Endometrial microvascular endothelial cells (primary cell): ENCODE data around the gene ZNF445. TPM values are rescaled to one million over a fixed set of nuclear protein-coding genes. Genes with fewer than 3 reads are reported as not detected.
"Not testable (repeated sequence)": the region's sequence is repeated elsewhere in the genome, so short reads cannot be mapped to it uniquely, and the experiment has no call there.

ENCODE experiments used
- in situ Hi-C: cut with HindIII; loops from 2 replicates; pipeline ENCODE4 v1.10.0; 2017; ENCODE audit warnings: low sequenced_read_pairs, low pct_unique_long_range_greater_than_20kb; ENCODE audit errors: inconsistent ontology term
- total RNA-seq: library from RNA; depleted of rRNA; stranded (reverse); fragments of >200 nt; gene quantifications from one replicate; pipeline ENCODE4 v1.2.3, GENCODE V29; 2015; ENCODE audit errors: inconsistent ontology term

Gene ZNF445
- total RNA-seq, 1 donor from 2014 or later = 6.3 TPM

DNA sequence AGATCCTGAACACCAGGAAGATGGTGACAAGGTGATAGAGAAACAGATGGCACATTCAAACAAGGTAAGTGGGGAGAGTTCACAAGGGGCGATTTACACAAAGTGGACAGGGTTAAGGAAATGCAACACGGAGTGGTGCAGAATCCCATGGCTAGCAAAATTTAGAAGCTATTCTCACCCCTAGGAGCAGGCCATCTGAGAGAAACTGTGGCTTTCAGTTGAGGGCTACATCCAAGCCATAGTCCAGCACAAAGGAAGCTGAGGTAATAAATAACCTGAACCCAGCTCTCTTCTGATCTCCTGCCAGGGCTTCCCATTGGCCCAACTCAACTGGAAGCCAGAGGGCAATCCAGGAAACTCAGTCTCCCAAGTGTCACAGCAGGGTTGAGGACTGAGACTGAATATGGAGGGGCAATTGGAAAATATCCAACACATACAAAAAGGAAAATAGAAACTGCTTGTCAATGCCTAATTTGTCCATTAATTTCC lies 1.2 kb upstream of the ZNF445 start:
- in situ Hi-C loops = no loop called here

DNA sequence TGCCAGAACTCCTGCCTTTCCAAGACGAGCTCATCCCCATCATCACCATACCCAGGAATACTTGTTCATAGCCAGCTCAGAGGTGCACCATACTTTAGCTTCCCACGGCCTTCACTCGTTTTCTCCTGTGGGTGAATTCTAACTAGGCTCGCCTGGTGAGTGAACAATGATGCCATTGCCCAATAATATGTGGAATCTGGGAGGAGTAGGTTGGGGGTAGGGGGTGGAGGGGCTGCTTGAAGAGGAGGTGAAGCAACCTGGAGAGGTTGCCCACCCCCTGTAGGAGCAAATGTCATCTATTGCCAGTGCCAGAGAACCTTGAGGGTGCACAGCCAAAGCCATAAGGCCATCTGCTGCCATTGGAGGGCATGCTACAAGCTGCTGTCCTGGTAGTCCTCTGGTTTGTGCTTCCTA lies 592 bp upstream of the ZNF445 start:
- in situ Hi-C loops = no loop called here

DNA sequence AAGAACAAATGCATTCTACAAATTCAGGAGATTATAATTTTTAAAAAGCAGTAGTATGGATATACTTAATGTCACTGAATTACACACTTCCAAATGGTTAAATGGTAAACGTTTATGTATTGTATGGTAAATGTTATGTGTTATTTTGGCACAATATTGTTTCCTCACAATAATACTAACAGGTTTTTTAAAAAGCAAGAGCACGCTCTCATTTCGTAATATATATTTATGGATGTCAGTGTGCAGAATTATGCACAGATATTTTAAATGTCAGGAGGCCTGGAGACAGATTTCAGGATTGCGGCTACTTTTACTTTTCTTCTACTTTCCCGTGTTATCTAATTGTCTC lies 533 bp downstream of the ZNF445 start:
- in situ Hi-C loops = no loop called here

DNA sequence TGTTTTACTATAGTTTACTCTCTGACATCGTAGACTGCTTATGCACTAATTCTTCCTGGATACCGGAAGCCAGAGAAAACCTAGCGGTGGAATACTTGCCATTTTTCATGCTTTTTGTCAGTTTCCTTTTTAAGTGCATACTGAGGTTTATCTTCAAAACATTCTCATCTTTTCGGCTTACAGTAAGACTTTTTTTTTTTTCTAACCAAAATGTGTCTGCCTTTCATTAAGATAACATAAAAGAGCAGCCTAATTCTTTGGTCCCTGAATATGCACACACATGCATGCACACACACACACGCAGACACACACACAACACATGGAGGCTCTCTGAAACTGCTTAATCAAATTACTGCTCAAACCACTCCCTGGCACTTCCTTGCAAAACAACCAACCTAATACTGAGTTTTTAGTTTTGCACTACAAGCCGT lies 1.3 kb downstream of the ZNF445 start:
- in situ Hi-C loops = no loop called here

DNA sequence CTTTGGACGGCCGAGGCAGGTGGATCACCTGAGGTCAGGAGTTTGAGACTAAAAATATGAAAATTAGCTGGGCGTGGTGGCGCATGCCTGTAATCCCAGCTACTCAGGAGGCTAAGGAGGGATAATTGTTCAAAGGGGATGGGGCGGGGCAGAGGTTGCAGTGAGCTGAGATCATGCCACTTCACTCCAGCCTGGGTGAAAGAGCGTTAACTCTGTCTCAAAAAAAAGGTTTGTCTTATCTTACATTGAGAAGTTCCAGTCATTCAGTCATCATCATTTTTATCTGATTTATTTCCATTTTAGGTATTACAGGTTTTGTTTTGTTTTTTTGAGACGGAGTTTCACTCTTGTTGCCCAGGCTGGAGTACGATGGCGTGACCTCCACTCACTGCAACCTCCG lies 2.6 kb downstream of the ZNF445 start:
- in situ Hi-C loops = not testable (repeated sequence)

DNA sequence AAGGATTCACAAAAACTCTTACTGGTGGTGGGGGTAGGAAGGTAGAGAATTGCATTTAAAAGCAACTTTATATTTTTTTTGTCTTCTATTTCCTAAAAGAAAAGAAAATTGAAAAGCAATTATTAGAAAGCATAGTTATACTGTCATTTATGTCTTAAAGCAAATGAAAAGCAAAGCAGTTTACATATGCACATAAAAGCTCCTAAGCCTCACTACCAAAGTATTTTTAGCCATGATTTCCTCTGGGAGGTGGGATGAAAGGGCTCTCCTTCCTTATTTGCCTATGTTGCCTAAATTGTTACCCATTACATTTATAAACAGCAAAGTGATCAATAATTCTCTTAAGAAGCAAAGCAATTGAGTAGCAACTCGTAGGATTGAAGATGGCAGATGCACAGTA lies 7.0 kb downstream of the ZNF445 start:
- in situ Hi-C loops = no loop called here

DNA sequence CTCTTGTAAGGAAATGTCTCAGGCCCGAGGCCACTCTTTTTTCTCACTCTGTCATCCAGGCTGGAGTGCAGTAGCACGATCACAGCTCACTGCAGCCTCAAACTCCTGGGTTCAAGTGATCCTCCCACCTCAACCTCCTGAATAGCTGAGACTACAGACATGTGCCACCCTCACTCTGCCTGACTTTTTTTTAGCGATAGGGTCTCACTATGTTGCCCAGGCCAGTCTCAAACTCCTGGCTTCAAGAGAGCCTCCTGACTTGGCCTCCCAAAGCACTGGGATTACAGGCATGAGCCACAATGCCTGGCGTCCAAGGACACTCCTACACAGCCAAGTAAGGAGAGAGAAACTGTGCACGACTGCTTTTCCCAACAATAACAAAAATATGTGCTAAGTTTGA lies 7.6 kb downstream of the ZNF445 start:
- in situ Hi-C loops = no loop called here

DNA sequence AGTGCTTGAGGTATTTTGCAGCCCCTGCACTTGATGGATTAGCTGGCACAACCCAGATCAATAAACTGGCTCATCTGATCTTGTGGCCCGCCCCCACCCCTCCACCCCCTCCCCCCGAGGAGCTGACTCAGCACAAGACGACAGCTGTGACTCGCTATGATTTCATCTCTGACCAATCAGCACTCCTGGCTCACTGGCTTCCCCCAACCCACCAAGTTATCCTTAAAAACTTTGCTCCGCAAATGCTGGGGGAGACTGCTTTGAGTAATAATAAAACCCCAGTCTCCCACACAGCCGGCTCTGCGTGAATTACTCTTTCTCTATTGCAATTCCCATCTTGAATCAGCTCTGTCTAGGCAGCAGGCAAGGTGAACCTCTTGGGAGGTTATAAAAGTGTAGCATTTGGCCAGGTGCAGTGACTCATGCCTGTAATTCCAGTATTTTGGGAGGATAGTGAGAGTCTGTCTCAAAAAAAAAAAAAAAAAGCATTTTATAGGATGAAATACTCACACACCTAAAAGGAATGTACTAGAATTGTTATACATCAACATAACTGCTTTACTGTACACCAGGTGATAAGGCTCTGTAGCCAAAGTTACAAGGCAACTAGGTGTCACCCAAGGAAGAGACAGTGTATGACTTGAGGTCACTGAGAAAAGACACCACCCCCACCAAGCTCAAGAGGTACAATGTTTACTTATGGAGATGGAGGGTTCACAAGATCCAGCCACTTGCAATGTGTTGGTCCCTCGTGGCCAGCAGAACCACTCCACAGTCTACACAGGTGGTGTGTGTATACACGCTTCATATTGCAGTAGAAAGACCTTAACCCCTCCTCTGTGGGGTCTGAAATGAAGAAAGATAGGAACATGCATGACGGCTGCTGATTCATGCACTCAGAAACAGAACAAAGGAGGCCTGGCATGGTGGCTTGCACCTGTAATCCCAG lies 8.6 kb downstream of the ZNF445 start:
- in situ Hi-C loops = no loop called here

DNA sequence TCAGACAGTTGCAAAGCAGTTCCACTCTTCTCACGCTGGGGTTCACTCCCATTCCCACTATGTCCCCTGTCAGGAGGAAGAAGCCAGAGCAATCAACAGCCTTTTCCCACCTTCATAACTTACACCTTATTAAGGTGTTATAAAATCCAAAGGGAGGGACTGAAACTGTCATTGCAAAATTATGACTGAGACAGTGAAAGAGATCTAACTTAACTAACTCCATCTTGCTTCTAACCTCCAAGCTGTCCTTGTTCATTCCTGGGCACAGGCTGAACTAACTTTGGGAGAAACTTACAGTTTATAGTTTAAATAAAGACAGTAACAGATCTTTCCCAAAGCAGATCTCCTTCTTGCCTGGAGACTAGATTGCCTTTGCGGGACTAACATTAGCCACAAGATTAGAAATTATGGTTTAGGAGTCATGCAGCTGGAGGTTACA lies 9.4 kb downstream of the ZNF445 start:
- in situ Hi-C loops = not testable (repeated sequence)

DNA sequence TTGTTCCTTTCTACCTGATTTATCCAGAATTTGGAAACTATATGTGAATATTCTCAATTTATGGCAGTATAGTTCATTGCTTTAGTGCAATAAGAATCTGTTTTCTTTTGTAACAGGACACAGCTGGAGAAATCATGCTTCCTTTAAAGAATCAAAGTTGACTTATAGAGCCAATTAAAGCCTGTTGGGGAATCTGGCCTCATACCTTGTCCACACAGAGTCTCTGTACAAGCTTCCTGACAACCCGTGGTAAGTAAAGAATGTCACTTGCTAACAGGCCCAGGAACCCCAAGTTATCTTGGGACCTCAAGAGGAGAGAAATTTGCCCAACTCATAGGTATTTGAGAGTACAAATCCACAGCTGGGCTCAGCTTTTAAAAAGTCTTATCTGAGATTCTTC lies 10.2 kb downstream of the ZNF445 start:
- in situ Hi-C loops = no loop called here

DNA sequence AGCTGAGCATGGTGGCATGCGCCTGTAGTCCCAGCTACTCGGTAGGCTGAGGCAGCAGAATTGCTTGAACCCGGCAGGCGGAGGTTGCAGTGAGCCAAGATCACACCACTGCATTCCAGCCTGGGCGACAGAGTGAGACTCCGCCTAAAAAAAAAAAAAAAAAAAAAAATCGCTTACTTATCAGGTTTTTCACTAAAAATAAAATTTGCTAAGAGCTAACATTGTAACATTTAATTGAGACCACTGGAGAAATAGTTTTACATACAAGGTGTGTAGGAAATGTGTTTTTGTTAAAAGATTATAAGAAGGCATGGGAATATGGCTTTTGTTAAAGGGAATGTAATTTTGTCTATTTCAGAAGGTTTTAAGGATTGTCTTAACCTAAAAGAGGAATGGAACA lies 12.6 kb downstream of the ZNF445 start:
- in situ Hi-C loops = not testable (repeated sequence)

DNA sequence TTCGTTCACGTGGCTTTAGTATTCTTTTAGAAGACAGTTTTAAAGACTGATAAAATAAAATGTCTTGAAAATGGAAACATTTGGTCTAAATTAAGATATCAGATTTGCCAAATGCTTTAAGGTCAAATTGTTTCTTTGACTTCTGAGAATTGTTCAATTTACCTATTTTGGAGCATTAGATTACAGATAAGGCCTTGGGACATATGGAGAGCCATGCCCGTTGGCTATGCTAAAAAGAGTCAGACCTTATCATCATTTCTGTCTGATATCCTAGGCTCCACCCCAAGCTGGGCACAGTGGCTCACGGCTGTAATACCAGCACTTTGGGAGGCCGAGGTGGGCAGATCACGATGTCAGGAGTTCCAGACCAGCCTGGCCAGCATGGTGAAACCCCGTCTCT lies 13.0 kb downstream of the ZNF445 start:
- in situ Hi-C loops = no loop called here

DNA sequence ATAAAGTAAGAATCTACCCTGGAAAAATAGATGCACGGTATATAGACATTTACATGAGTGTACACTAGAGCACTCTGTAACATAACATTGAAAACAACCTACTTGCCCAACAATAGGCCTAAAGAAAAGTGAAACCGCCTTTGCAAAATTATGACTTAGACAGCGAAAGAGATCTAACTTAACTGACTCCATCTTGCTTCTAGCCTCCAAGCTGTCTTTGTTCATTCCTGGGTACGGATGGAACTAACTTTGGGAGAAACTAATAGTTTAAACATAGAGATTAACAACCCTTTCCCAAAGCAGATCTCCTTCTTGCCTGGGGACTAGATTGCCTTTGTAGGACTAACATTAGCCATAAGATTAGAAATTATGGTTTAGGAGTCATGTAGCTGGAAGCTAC lies 17.4 kb downstream of the ZNF445 start:
- in situ Hi-C loops = not testable (repeated sequence)

DNA sequence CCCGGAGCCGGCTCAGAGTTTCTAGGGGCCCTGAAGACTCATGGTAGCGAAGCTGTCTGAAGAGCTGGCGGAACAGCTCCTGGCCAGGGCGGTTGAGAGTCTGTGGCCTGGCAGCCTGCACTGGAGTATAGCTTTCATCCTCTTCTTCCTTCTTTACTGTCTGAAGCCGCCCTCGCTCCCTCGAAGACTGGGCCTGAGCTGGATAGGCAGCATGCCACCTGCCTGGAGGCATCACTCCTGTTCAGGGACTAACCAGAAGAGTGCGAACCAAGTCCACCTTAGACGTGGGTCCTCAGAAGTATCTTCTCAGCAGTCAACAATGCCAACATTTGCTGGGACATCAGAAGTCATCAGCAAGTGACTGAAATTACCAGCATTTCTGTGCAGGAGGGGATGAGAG lies 22.2 kb downstream of the ZNF445 start:
- in situ Hi-C loops = no loop called here

DNA sequence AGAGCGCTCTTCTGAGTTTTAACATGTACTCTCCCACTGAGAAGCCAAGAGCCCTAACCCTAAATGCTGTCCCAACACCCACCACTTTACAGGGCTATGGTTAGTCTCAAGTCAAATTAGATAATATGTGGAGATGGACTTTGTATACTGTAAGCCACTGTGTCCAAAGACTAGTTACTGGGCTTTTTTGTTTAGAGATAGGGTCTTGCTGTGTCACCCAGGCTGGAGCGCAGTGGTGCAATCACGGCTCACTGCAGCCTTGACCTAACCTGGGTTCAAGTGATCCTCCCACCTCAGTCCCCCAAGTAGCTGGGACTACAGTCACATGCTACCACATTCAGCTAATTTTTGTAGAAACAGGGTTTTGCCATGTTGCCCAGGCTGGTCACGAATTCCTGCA lies 23.2 kb downstream of the ZNF445 start:
- in situ Hi-C loops = no loop called here

DNA sequence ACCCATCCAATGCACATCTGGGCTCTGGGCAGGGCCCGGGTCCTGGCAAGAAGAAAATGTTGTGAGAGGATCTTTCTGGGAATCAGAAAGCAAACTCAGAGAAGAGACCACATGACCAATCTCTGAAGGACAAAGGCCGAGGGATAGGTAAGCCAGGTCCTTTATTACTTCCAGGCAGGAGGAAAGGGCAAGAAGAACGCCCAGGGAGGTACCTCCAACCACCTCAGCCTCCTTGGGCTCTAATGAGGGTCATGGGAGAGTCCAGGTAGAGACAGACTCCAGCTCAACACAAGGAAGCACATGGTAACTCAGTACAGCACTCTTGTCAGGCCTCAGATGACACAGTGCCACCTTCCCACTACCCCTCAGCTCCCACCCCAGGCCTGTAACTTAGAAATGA lies 26.0 kb downstream of the ZNF445 start:
- in situ Hi-C loops = no loop called here

DNA sequence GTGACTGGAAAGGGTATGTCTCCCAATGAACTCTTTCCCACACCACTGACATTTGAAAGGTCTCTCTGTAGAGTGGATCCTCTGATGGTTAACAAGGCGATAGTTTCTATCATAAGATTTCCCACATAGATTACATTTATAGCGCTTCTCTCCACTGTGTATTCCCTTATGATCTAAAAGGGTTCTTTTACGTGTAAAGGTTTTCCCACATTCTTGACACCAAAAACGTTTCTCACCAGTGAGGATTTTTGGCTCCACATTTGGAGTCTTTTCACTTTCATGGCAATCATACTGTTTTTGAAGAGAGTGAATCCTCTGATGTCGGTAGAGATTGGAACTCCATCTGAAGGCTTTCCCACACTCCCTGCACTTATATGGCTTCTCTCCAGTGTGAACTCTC lies 30.5 kb downstream of the ZNF445 start:
- in situ Hi-C loops = no loop called here

DNA sequence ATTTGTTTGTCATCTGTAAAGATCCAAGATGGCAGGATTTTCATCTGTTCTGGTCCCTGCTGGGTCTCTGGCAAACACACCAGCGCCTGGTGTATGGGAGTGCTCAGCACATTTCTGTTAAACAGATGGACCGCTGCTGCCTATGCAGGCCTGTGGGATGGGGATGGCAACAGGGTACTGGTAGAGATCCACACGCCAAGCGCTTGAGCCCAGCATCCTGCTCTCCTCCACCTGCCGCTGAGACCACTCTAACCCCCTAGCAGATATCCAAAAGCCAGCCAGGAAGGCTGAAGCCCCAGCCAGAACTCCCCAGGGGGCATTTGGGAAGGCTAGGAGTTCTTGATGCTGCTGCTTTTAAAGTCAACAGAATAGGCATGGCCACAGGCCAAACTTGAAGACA lies 31.7 kb downstream of the ZNF445 start:
- in situ Hi-C loops = no loop called here

DNA sequence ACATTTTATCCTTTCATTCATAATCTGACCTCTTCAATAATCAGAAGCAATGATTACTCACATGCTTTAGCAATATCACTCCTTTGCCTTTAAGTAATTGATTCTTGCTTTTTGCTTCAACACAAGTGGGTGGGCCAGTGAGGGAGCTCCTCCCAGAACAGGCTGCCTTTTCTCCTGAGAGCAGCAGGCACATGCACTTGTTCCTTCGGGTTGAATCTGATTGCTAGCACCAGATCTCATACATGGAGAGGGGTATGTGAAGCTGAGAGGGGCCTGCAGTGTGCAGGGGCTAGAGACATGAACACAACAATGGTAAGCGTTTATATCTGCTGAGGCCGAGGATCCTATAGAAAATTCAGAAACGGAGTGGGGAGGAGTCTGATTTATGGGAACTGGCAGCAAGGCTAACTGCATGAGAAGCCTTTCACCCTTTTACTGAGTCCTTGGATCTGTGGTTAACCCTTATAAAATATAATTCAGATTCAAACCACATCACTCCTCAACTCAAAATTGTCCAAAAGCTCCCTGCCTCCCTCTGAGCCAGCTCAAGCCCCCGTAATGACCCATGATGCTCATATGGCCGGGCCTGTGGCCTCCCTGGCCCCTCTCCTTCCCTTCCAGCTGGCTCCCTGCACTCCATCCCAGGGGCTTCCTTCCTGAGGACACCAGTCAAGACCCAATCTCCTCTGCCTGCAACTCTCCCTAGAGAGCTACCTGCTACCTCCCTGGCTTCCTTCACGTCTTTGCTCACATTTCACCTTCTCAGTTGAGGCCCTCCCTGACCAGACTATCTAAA lies 32.4 kb downstream of the ZNF445 start:
- in situ Hi-C loops = no loop called here

DNA sequence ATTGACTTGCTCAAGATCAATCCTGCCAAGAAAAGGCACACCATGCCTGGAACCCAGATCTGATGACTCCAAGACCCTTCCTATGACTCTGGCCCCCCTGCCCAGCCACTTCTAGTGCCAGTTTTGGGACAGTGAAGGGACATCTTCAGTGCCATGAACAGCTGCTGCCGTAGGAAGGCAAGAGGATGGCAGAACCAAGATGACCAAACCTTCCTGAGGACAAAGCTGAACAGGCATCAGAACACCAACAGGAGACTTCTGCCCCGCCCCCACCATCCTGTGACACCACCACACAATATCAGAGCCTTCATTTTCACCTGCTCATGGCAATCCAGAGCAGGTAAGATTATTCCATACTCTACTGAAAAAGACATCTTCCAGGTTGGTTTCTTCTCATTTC lies 33.0 kb downstream of the ZNF445 start:
- in situ Hi-C loops = no loop called here
